Measurements from ENCODE around the gene IFITM10. TPM values are rescaled to one million over a fixed set of nuclear protein-coding genes. Genes with fewer than 3 reads are reported as not detected.

IFITM10 gene
- total and polyA plus RNA-seq, 9 of the 15 experiments (the other 6 are each of a cell fraction or from before 2014, with no cell fraction given) = 0.08 to 0.13 (median 0.09) TPM; not detected in 6

GRCh38 chr11:1772270-1773130 lies 22.1 kb upstream of the IFITM10 start (continued):
- no peak for TF ChIP-seq ZNF407 (IDR thresholded peaks at IDR 0.05; ENCODE audit: low read depth)
- TF ChIP-seq GTF2A2 (tag; IDR thresholded peaks at IDR 0.05) = no peak
- no peak for TF ChIP-seq BRF2 (IDR thresholded peaks at IDR 0.05; ENCODE audit: borderline replicate concordance, insufficient read depth, insufficient read length)
- TF ChIP-seq MYBL2 (IDR thresholded peaks at IDR 0.05; ENCODE audit: low read depth) = no peak
- TF ChIP-seq MYBL2 (CRISPR knock-in tag; IDR thresholded peaks at IDR 0.05; ENCODE audit: borderline replicate concordance) = no peak
- no peak for TF ChIP-seq ZNF253 (CRISPR knock-in tag; conservative IDR thresholded peaks at IDR 0.05)
- TF ChIP-seq ZBTB9 (CRISPR knock-in tag; IDR thresholded peaks at IDR 0.05) = no peak
- peak; percentile 73 for TF ChIP-seq TOE1 (IDR thresholded peaks at IDR 0.05; ENCODE audit: borderline replicate concordance)
- no peak for TF ChIP-seq TOE1 (CRISPR knock-in tag; IDR thresholded peaks at IDR 0.05; ENCODE audit: borderline replicate concordance, low read depth)
- TF ChIP-seq RUNX1 (IDR thresholded peaks at IDR 0.05; ENCODE audit: low read depth) = no peak
- no peak for TF ChIP-seq SRSF3 (IDR thresholded peaks at IDR 0.05; ENCODE audit: insufficient read depth, low read length)
- TF ChIP-seq ELF1 (tag; IDR thresholded peaks at IDR 0.05) = no peak
- no peak for TF ChIP-seq NFYB (IDR thresholded peaks at IDR 0.05; ENCODE audit: extremely low read depth, insufficient read length)
- TF ChIP-seq ETS1 (conservative IDR thresholded peaks at IDR 0.05; ENCODE audit: control insufficient read depth, low read depth, low read length) = no peak
- TF ChIP-seq HLTF (IDR thresholded peaks at IDR 0.05) = peak; percentile 57; the same call in 1 of the 2 replicates

Measured in K562 (cell line).